Activated naive CD8-positive, alpha-beta T cell (primary cell): ENCODE results near the gene CPA5.

Experiments used
- H3K27ac Mint-ChIP-seq: one replicate; pipeline ENCODE4 v1.8.0; 2021; ENCODE audit warnings: mixed read lengths
- H3K27me3 Mint-ChIP-seq: one replicate; pipeline ENCODE4 v1.8.0; 2021; ENCODE audit warnings: mixed read lengths
- H3K36me3 Mint-ChIP-seq: one replicate; pipeline ENCODE4 v1.8.0; 2021; ENCODE audit warnings: mixed read lengths
- H3K4me1 Mint-ChIP-seq: one replicate; pipeline ENCODE4 v1.8.0; 2021; ENCODE audit warnings: low read depth, mixed read lengths
- H3K4me3 Mint-ChIP-seq: one replicate; pipeline ENCODE4 v1.8.0; 2021; ENCODE audit warnings: mild to moderate bottlenecking, mixed read lengths
- H3K9me3 Mint-ChIP-seq: one replicate; pipeline ENCODE4 v1.8.0; 2021; ENCODE audit warnings: low read depth, mixed read lengths

Gene CPA5

GRCh38 chr7:130405003-130405402 is 60.4 kb downstream of the CPA5 start:
- H3K9me3 Mint-ChIP-seq, result no peaks in the 10 kb centered on the region
- no peak overlapping the region for H3K27ac Mint-ChIP-seq
- no peaks in the 10 kb centered on the region for H3K27me3 Mint-ChIP-seq
- peaks cover 14% of the 10 kb centered on the region for H3K36me3 Mint-ChIP-seq
- no peak overlapping the region for H3K4me3 Mint-ChIP-seq
- H3K4me1 Mint-ChIP-seq, result peaks cover 23% of the 10 kb centered on the region

GRCh38 chr7:130409067-130409711 is 64.6 kb downstream of the CPA5 start:
- Mint-ChIP-seq H3K27ac (no peak overlapping the region), H3K4me3 (no peak overlapping the region), H3K27me3 (no peaks in the 10 kb centered on the region), H3K9me3 (no peaks in the 10 kb centered on the region), H3K4me1 (peaks cover 58% of the 10 kb centered on the region), H3K36me3 (peaks cover 8% of the 10 kb centered on the region)

GRCh38 chr7:130409712-130410072 is 65.1 kb downstream of the CPA5 start:
- no peaks in the 10 kb centered on the region for H3K9me3 Mint-ChIP-seq
- no peak overlapping the region for H3K4me3 Mint-ChIP-seq
- peaks cover 63% of the 10 kb centered on the region for H3K4me1 Mint-ChIP-seq
- no peak overlapping the region for H3K27ac Mint-ChIP-seq
- H3K36me3 Mint-ChIP-seq, result peaks cover 8% of the 10 kb centered on the region
- H3K27me3 Mint-ChIP-seq, result no peaks in the 10 kb centered on the region

GRCh38 chr7:130410868-130411541 is 66.4 kb downstream of the CPA5 start:
- H3K9me3 Mint-ChIP-seq, result no peaks in the 10 kb centered on the region

GRCh38 chr7:130413201-130413600 is 68.6 kb downstream of the CPA5 start:
- peak overlapping the region; percentile 50 for H3K27ac Mint-ChIP-seq
- H3K27me3 Mint-ChIP-seq, result no peaks in the 10 kb centered on the region
- no peak overlapping the region for H3K4me3 Mint-ChIP-seq
- peaks cover 5% of the 10 kb centered on the region for H3K36me3 Mint-ChIP-seq
- peaks cover 88% of the 10 kb centered on the region for H3K4me1 Mint-ChIP-seq
- H3K9me3 Mint-ChIP-seq, result no peaks in the 10 kb centered on the region

More at GRCh38 chr7:130410868-130411541, 66.4 kb downstream of the CPA5 start:
- Mint-ChIP-seq H3K4me3 (no peak overlapping the region), H3K27ac (peak overlapping the region; percentile 47), H3K36me3 (peaks cover 6% of the 10 kb centered on the region), H3K4me1 (peaks cover 73% of the 10 kb centered on the region), H3K27me3 (no peaks in the 10 kb centered on the region)

GRCh38 chr7:130415006-130415405 is 70.4 kb downstream of the CPA5 start:
- peaks cover 4% of the 10 kb centered on the region for H3K36me3 Mint-ChIP-seq
- H3K27me3 Mint-ChIP-seq, result no peaks in the 10 kb centered on the region
- H3K4me1 Mint-ChIP-seq, result peaks cover 92% of the 10 kb centered on the region
- peak overlapping the region; percentile 50 for H3K27ac Mint-ChIP-seq
- H3K9me3 Mint-ChIP-seq, result no peaks in the 10 kb centered on the region
- peak overlapping the region; percentile 36 for H3K4me3 Mint-ChIP-seq

- Mint-ChIP-seq H3K4me3 (peak overlapping the region; percentile 61), H3K9me3 (no peaks in the 10 kb centered on the region), H3K27ac (peak overlapping the region; percentile 91), H3K4me1 (peaks cover 89% of the 10 kb centered on the region), H3K27me3 (no peaks in the 10 kb centered on the region), H3K36me3 (no peaks in the 10 kb centered on the region)
Measured at GRCh38 chr7:130417213-130417612, 72.6 kb downstream of the CPA5 start.

- Mint-ChIP-seq H3K27me3 (no peaks in the 10 kb centered on the region), H3K4me1 (peaks cover 90% of the 10 kb centered on the region), H3K36me3 (no peaks in the 10 kb centered on the region), H3K27ac (peak overlapping the region; percentile 91), H3K9me3 (no peaks in the 10 kb centered on the region), H3K4me3 (no peak overlapping the region)
Measured at GRCh38 chr7:130418306-130418705, 73.7 kb downstream of the CPA5 start.
